Urothelium cell line (cell line): ENCODE measurements around the gene GRID2.
"Not testable (repeated sequence)": the region's sequence is repeated elsewhere in the genome, so short reads cannot be mapped to it uniquely, and the experiment has no call there.

Experiments
- DNase-seq: peaks from one replicate; pipeline ENCODE4 v3.0.0; 2011; ENCODE audit warnings: low spot score, mixed read lengths
- FAIRE-seq: peaks from 2 replicates; lab custom pipeline; 2011; peaks lifted over from hg19 to GRCh38; lab: Jason Lieb, UNC

Gene GRID2

GRCh38 chr4:92433272-92433758, 129.5 kb downstream of the GRID2 start:
- peak; percentile 13 for FAIRE-seq
- DNase-seq: no peak

- FAIRE-seq, DNase-seq: not testable (repeated sequence)
These were observed 135.0 kb downstream of the GRID2 start for GRCh38 chr4:92438722-92439121.

GRCh38 chr4:92442131-92442530, 138.4 kb downstream of the GRID2 start:
- FAIRE-seq, DNase-seq: not testable (repeated sequence)

- FAIRE-seq, DNase-seq: not testable (repeated sequence)
These were observed 140.5 kb downstream of the GRID2 start for GRCh38 chr4:92444143-92444843.

GRCh38 chr4:92445127-92445526, 141.4 kb downstream of the GRID2 start:
- DNase-seq (no peak), FAIRE-seq (no peak)

- FAIRE-seq: no peak
- no peak for DNase-seq
These were observed 143.6 kb downstream of the GRID2 start for GRCh38 chr4:92447255-92447905.

- DNase-seq, FAIRE-seq: not testable (repeated sequence)
These were observed 144.4 kb downstream of the GRID2 start for GRCh38 chr4:92448176-92448575.

- DNase-seq (no peak), FAIRE-seq (no peak)
These were observed 146.9 kb downstream of the GRID2 start for GRCh38 chr4:92450694-92451093.

- FAIRE-seq (no peak), DNase-seq (no peak)
These were observed 148.0 kb downstream of the GRID2 start for GRCh38 chr4:92451782-92452181.

- not testable (repeated sequence) for DNase-seq, FAIRE-seq
These were observed 148.6 kb downstream of the GRID2 start for GRCh38 chr4:92452383-92452782.

- no peak for DNase-seq
- no peak for FAIRE-seq
These were observed 151.6 kb downstream of the GRID2 start for GRCh38 chr4:92455329-92455839.

GRCh38 chr4:92455951-92456350, 152.2 kb downstream of the GRID2 start:
- FAIRE-seq: no peak

GRCh38 chr4:92461732-92462131, 158.0 kb downstream of the GRID2 start:
- DNase-seq (no peak), FAIRE-seq (no peak)

More at GRCh38 chr4:92455951-92456350, 152.2 kb downstream of the GRID2 start:
- DNase-seq: no peak

GRCh38 chr4:92477298-92477697, 173.5 kb downstream of the GRID2 start:
- no peak for FAIRE-seq
- no peak for DNase-seq

GRCh38 chr4:92483341-92483740, 179.6 kb downstream of the GRID2 start:
- DNase-seq: no peak
- no peak for FAIRE-seq

- FAIRE-seq: no peak
- DNase-seq: no peak
These were observed 184.7 kb downstream of the GRID2 start for GRCh38 chr4:92488496-92488895.

- FAIRE-seq (no peak), DNase-seq (no peak)
These were observed 193.4 kb downstream of the GRID2 start for GRCh38 chr4:92497141-92497540.

GRCh38 chr4:92501456-92501855, 197.7 kb downstream of the GRID2 start:
- FAIRE-seq (no peak), DNase-seq (no peak)

- no peak for FAIRE-seq
- DNase-seq: no peak
These were observed 203.2 kb downstream of the GRID2 start for GRCh38 chr4:92506933-92507332.

- no peak for DNase-seq
- FAIRE-seq: no peak
These were observed 210.9 kb downstream of the GRID2 start for GRCh38 chr4:92514627-92515026.

GRCh38 chr4:92516450-92516849, 212.7 kb downstream of the GRID2 start:
- DNase-seq: no peak
- FAIRE-seq: no peak

GRCh38 chr4:92519727-92520126, 216.0 kb downstream of the GRID2 start:
- no peak for FAIRE-seq
- DNase-seq: no peak
